Bone marrow (tissue), 2 donors: ENCODE measurements around the gene AP5S1.

ENCODE experiments used
- DNase-seq, 2 donors: peaks; one replicate each; lab custom pipeline; 2025; lab: John Stamatoyannopoulos, UW

AP5S1 gene, protein sequence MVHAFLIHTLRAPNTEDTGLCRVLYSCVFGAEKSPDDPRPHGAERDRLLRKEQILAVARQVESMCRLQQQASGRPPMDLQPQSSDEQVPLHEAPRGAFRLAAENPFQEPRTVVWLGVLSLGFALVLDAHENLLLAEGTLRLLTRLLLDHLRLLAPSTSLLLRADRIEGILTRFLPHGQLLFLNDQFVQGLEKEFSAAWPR

GRCh38 chr20:3820048-3820900, at the start of gene AP5S1:
TSS of gene AP5S1 (plus strand) at chr20:3820547. CDS start at chr20:3822118, 1,571 bp downstream.
- peak; percentile 84 to 100 for DNase-seq

DNA sequence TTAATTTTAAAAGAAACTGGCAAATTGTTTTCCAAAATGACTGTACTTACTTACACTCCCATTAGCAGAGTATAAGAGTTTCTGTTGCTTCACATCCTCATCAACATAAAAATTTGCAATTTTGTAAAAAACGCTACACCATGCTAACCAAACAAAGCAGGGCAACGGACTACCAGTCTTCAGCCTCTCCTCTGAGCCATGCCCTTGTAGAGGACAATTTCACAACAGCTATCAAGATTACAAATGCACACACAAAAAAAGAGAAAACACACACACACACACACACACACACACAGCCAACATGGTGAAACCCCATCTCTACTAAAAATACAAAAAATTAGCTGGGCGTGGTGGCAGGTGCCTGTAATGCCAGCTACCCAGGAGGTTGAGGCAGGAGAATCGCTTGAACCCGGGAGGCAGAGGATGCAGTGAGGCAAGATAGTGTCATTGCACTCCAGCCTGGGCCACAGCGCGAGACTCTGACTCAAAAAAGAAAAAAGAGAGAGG, 48.7 kb upstream of the AP5S1 start:
- no peak for DNase-seq

DNA sequence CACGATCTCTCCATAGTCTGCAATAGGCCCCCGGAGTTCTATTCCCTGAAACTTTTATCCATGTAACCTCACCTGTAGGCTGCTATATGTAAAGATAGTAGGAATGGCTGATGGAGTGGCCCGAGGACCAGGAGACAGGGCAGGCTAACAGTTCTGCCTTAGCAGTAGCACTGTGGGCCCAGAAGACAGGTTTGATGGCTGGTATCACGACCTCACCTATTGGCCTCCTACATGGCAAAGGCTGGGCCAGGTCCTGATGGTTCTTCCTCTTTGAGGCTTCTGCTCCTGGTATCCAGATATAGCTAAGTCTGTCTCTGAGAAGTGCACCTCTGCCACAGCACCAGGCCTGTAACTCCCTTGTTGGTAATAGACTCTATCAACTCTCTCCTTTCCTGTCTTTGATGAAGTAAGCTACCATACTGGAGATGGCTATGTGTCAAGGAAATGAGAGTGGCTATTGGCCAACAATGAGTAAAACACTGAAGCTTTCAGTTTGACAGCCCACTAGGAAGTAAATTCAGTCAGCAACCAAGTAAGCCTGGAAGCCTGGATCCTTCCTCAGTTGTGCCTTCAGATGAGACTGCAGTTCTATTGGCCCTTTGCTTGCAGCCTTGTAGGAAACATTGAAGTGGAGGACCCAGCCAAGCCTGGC, 44.8 kb upstream of the AP5S1 start:
- DNase-seq: no peak

- DNase-seq: no peak
Observed at GRCh38 chr20:3777381-3777715, 43.0 kb upstream of the AP5S1 start.

GRCh38 chr20:3777716-3778629, 42.4 kb upstream of the AP5S1 start:
- DNase-seq: peak in 1 of 2 donors; percentile 36

DNA sequence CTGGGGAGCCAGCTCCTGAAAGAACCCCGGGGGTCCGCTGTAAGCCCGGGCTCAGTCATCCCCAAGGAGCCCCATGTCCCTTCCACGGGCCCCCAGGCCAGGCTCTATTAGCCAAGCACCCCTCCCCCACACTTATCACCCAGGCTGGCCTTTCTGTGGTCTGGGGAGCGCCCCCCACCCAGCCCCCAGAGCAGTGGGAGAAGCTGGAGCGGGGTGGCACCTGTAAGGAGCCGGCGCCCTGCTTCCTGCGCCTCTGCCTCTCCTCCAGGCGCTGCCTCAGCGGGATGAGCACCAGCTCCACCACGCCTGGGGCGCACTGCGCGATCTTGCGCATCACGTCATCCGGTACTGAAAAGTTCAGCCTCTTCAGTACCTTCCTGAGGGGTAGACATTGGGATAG, 41.4 kb upstream of the AP5S1 start:
- no peak for DNase-seq

GRCh38 chr20:3781153-3781910, 39.0 kb upstream of the AP5S1 start, which contains the start of gene SPEF1:
TSS of gene SPEF1 (minus strand) at chr20:3781448. CDS start at chr20:3781287, 161 bp downstream.
- peak; percentile 20 to 69 for DNase-seq

GRCh38 chr20:3782597-3782996, 37.8 kb upstream of the AP5S1 start:
- no peak for DNase-seq

- no peak for DNase-seq
Observed at GRCh38 chr20:3783068-3783489, 37.3 kb upstream of the AP5S1 start.

- no peak for DNase-seq
Observed at GRCh38 chr20:3783511-3784195, 36.7 kb upstream of the AP5S1 start.

DNA sequence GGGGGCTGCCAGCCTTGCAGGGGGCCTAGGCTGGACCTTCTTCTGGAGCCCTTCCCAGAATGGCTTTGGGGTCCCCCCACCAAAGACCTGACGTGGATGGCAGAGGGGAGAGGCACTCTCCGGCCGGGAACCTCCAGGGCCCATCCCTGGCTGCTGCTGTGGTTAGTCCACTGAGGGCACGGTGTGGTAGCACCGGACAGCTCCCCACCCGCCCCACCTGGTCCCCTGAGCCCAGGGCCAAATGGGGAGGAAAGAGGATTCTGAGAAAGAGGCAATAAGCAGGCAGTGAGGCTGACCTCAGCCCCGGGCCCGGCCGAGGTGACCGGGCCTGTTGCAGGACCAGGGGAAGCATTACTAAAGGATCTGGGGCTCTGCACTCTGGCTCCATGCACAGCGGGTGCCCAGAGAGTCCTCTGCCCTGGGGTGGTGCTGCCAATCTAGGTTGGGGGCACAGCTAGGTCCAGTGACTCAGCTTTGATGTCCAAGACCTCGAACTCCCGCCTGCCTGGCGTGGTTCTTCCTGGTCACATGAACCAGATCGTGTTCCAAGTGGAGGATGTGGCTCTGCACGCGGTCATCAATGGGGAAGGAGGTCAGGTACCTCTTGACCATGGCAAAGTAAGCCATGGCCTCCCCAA, 36.0 kb upstream of the AP5S1 start:
- no peak for DNase-seq

DNA sequence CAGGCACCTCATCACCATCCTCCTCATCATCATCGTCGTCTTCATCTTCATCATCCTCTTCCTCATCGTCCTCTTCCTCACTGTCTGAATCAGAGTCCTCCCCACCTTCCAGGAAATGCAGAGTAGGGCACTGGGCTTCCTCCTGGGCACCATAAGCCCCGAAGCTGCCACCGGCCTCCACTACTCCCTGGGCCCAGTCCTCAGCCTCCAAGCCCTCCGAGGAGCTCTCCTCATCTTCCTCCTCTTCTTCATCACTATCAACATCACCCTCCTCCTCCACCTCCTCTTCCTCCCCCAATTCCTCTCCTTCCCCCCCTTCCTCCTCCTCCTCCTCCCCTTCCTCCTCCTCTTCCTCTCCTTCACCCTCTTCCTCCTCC, 35.5 kb upstream of the AP5S1 start:
- DNase-seq: no peak

DNA sequence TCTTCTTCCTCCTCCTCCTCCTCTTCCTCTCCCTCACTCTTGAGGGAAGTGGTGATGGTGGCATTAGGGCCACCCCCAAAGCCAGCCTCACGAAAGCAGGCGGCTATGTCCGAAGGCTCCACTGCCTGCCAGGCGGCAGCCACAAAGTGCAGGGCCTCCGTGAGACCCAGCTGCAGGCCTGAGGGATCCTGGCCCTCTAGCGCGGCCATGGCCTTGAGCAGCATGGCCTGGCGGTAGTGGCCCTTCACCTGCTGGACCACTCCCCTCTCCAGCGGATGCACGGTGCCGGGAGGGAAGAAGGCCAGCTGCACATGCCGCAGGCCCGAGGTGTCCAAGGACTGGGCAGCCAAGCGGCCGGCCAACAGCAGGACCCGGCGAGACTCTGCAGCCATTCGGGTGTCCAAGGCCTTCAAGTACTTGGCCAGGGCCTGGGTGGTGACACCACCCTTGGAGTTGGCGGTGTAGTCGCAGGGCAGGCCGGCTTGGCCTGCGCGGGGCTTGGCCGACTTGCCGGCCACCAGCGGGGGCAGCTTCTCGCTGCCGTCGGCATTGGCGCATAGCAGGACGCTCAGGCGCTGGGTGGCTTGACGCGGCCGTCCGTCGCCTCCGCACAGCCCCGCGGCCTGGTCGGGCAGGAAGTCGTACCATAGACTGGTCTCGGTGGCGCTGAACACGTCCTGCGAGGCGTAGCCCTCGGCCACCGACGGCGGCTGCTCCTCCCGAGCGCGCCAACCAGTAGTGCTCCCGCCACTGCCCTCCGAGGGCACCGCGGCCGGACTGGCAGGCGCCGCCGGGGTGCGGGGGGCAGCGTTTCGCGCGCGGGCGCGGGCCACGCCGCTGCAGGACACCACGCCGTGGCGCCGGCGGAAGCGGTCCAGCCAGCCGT, 34.9 kb upstream of the AP5S1 start:
- DNase-seq: no peak

DNA sequence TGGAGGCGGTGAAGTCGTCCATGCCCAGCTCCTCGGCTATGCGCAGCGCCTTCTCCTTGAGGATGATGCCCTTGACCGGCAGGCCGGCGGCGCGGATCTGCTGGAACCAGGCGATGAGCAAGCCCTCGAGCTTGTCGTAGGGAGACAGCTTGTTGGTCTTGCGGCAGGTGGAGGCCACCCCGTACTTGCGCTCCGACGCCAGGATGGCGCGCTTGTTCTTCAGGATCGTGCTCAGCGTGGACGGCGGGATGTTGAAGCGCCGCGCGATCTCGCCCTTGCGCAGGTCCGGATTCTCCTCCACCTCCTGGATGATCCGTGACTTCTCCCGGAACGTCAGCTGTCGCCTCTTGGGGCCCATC, 34.2 kb upstream of the AP5S1 start:
- DNase-seq: no peak

DNA sequence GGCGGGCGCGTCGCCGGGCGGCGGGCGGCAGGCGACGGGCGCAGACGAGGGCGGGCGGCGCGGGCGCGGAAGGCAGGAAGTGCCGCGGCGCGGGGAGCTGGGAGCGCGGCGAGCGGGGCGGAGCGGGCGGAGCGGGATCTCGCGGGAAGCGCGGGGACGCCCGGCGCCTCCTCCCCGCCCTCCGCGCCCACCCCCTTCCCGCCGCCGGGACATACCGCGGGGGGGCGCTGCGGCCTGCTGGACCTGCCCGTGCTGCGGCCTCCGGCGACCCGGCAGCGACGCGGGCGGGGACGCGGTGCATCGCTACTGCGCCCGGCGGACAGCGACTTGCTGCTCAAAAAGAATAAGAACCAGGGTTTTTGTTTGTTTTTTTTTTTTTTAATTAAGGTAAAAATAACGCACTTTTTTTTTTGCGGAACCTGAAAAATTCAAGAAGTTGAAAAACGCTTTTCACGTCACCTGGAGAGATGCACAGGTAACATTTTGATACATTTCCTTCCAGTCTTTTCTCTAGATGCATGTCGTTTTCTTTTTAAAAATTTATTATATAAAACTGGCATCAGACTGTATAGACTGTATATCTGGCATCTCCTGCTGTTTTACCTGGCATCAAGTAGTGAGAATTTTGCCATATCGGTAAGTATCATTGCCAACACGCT, 33.6 kb upstream of the AP5S1 start, which contains the start of gene CENPB:
CENPB (minus strand) TSS at position 76 of the 659 bp plus-strand sequence. CDS start 257 bp downstream, outside the sequence.
- peak; percentile 65 to 80 for DNase-seq

GRCh38 chr20:3787324-3788014, 32.9 kb upstream of the AP5S1 start:
- no peak for DNase-seq

GRCh38 chr20:3788685-3789155, 31.6 kb upstream of the AP5S1 start:
- no peak for DNase-seq
